ENCODE data around the gene RGS6. TPM values are rescaled to one million over a fixed set of nuclear protein-coding genes. Genes with fewer than 3 reads are reported as not detected.

Gene RGS6
- total and polyA plus RNA-seq, 4 donors: 0.21 to 5.4 (median 0.45) TPM

DNA sequence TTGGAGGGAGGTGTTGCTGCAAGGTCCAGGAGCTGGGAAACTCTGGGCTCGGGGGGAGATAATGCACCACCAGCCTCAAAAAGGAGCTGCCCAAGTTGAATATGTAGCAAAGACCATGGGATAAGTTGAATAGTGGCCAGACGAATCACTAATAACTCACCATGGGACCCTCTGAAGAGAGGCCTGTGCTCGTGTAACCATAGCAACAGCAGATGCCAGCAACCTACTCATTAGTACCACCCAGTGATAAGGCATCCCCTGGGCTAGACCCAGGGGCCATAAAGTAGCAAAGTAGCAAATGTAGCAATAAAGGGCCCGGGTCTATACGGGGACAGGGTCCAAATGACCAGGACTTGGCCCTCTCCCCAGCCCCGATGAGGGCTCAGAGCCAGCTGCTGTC is 633.7 kb downstream of the RGS6 start:
- TF ChIP-seq, protein P1, sequence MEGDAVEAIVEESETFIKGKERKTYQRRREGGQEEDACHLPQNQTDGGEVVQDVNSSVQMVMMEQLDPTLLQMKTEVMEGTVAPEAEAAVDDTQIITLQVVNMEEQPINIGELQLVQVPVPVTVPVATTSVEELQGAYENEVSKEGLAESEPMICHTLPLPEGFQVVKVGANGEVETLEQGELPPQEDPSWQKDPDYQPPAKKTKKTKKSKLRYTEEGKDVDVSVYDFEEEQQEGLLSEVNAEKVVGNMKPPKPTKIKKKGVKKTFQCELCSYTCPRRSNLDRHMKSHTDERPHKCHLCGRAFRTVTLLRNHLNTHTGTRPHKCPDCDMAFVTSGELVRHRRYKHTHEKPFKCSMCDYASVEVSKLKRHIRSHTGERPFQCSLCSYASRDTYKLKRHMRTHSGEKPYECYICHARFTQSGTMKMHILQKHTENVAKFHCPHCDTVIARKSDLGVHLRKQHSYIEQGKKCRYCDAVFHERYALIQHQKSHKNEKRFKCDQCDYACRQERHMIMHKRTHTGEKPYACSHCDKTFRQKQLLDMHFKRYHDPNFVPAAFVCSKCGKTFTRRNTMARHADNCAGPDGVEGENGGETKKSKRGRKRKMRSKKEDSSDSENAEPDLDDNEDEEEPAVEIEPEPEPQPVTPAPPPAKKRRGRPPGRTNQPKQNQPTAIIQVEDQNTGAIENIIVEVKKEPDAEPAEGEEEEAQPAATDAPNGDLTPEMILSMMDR (IDR thresholded peaks at IDR 0.05; ENCODE audit: control extremely low read depth, extremely low read depth): no peak
- H3K4me1 ChIP-seq (ENCODE audit: control insufficient read depth in 5 of 5, insufficient read depth in 5 of 5, low read length in 5 of 5): peaks cover 0 to 2% (median 0%) of the 10 kb centered on the region in 5 donors
- no peak overlapping the region for H3K9ac ChIP-seq (ENCODE audit: insufficient read depth in 1 of 2, low read length in 2 of 2)
- no peak overlapping the region for H3K27ac ChIP-seq (ENCODE audit: low read depth in 1 of 2, low read length in 1 of 2)
- H3K9me3 ChIP-seq (ENCODE audit: control insufficient read depth in 4 of 4, insufficient read depth in 3 of 4, low read length in 3 of 4): no peaks in the 10 kb centered on the region
- DNase-seq: no peak
- WGBS, 2 donors: 79 to 84% methylated on average over 6 of the region's 6 CpGs
- H3K27me3 ChIP-seq (ENCODE audit: control insufficient read depth in 3 of 3, insufficient read depth in 3 of 3, low read length in 2 of 3): no peaks in the 10 kb centered on the region
- no peak overlapping the region for H3K4me3 ChIP-seq
- ATAC-seq (ENCODE audit: insufficient read depth, low FRiP score): no peak
- H3K36me3 ChIP-seq (ENCODE audit: control insufficient read depth in 4 of 4, insufficient read depth in 4 of 4, low read length in 4 of 4): no peaks in the 10 kb centered on the region

GRCh38 chr14:72567226-72567625 is 635.0 kb downstream of the RGS6 start:
- no peak for ATAC-seq (ENCODE audit: insufficient read depth, low FRiP score)
- TF ChIP-seq, protein P1 (IDR thresholded peaks at IDR 0.05; ENCODE audit: control extremely low read depth, extremely low read depth): no peak
- Histone ChIP-seq H3K4me1 (ENCODE audit: control insufficient read depth in 5 of 5, insufficient read depth in 5 of 5, low read length in 5 of 5) (no peaks in the 10 kb centered on the region), H3K27me3 (ENCODE audit: control insufficient read depth in 3 of 3, insufficient read depth in 3 of 3, low read length in 2 of 3) (no peaks in the 10 kb centered on the region), H3K4me3 (no peak overlapping the region), H3K9me3 (ENCODE audit: control insufficient read depth in 4 of 4, insufficient read depth in 3 of 4, low read length in 3 of 4) (no peaks in the 10 kb centered on the region), H3K27ac (ENCODE audit: low read depth in 1 of 2, low read length in 1 of 2) (no peak overlapping the region), H3K36me3 (ENCODE audit: control insufficient read depth in 4 of 4, insufficient read depth in 4 of 4, low read length in 4 of 4) (no peaks in the 10 kb centered on the region), H3K9ac (ENCODE audit: insufficient read depth in 1 of 2, low read length in 2 of 2) (no peak overlapping the region)
- no peak for DNase-seq
- 76 to 86% methylated on average over 6 of the region's 6 CpGs for WGBS, 2 donors

GRCh38 chr14:72568296-72568992 is 636.2 kb downstream of the RGS6 start:
- Histone ChIP-seq H3K9me3 (ENCODE audit: control insufficient read depth in 4 of 4, insufficient read depth in 3 of 4, low read length in 3 of 4) (no peaks in the 10 kb centered on the region), H3K4me1 (ENCODE audit: control insufficient read depth in 5 of 5, insufficient read depth in 5 of 5, low read length in 5 of 5) (peaks cover 0 to under 1% (median 0%) of the 10 kb centered on the region in 5 donors), H3K9ac (ENCODE audit: insufficient read depth in 1 of 2, low read length in 2 of 2) (no peak overlapping the region), H3K4me3 (no peak overlapping the region), H3K27ac (ENCODE audit: low read depth in 1 of 2, low read length in 1 of 2) (no peak overlapping the region), H3K27me3 (ENCODE audit: control insufficient read depth in 3 of 3, insufficient read depth in 3 of 3, low read length in 2 of 3) (no peaks in the 10 kb centered on the region), H3K36me3 (ENCODE audit: control insufficient read depth in 4 of 4, insufficient read depth in 4 of 4, low read length in 4 of 4) (no peaks in the 10 kb centered on the region)
- TF ChIP-seq, protein P1 (IDR thresholded peaks at IDR 0.05; ENCODE audit: control extremely low read depth, extremely low read depth): no peak
- DNase-seq: no peak
- ATAC-seq (ENCODE audit: insufficient read depth, low FRiP score): no peak
- 89 to 90% methylated on average over 19 of the region's 19 CpGs for WGBS, 2 donors

Measured in lung (tissue), 12 donors.